GM21515 (cell line): ENCODE results near the gene SIPA1L3.

Experiments used
- ATAC-seq: cut with Tn5 transposase; IDR thresholded peaks from one replicate; pipeline ENCODE4 v1.9.1; 2021; ENCODE audit not compliant: unreplicated experiment

The SIPA1L3 gene

DNA sequence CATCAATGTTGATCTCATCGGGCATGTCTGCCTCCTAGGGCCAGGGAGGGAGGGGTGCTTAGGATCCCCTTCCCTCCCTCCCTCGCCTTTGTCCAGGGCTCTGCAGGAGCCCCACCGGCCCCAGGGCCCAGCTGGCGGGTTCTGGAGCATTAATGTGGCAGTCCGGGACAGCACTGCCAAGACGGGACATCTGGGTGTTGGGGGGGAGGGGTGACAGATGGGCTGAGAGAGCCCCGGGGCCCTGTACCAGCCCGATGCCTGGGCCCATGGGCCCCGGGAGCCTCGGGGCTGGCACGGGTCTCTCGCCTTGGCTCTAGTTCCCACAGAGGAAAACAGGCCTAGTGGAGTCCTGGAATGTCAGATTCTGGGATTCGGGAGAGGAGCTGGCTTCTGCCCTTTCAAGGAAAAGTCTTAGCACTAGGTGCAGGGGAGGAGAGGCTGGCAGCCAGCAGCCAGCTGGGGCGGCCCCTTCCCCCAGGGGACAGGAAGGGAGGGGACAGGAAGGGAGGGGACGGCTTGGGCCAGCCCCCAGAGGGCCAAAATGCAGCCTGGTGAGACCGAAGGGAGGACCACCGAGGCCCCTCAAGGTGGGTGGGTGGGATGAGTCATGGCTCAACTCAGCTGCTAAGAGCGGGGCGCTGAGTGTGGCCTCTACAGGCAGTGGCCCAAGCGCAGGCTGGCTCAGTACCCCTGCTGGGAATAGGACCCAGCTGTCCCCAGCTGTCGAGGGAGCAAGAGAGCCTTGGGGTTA, 346.1 kb downstream of the SIPA1L3 start:
- no peak for ATAC-seq

DNA sequence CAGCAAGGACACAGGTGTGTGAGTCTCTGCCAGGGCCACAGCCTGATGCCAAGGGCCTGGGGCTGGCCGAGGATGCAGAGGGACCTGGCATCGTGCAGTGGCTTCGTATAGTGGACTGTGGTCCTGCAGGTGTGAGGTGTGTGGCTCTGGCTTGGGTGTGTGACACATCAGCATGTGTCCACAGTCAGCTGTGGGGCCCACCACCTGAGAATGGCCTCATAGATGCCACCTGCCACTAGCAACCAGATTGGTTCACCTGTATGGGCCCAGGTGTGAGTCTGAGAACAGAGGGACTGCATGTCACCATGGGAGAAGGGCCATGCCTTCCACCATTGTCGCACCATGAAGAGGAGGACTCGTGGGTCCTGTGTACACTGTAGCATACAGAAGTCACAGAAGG, 346.8 kb downstream of the SIPA1L3 start:
- no peak for ATAC-seq

DNA sequence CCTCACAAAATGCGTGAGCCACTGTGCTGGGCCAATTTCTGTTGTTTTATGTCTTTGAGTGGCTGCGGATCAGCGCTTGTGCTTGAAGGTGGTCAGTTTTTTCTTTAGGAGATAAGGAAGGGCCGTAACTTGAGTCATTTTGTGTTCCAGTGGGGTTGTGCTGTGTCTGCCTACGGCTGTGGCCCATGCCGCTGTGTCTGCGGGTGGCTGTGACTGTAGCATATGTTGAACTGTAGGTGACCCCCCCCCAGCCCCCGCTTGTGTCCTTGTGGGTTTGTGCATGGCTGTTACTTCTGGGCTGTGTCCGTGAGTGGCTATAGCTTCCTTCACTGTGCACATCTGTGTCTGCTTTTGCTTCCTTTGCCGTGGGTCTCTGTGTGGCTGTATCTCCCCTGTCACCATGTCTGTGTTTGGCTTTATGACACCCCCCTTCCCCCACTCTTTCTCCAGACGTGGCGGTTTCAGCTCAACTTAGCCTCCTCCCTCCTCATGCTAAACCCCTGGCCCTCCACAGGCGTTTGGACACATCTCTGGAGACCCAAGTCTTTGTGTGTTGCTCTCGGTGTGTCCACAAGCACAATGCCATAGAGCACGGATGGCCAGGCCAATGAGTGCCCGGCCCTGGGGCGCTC, 348.5 kb downstream of the SIPA1L3 start:
- ATAC-seq: no peak
